GM21529 (cell line): Measurements from ENCODE around the gene JMJD1C.
A peak's percentile ranks its signal among the peaks of the same experiment; 100 is the strongest.

Source experiments
- ATAC-seq: cut with Tn5 transposase; IDR thresholded peaks from one replicate; pipeline ENCODE4 v1.9.1; 2021; ENCODE audit not compliant: unreplicated experiment

The JMJD1C gene

GRCh38 chr10:63143987-63144386, 321.8 kb downstream of the JMJD1C start:
- ATAC-seq: no peak

GRCh38 chr10:63142136-63142535, 323.6 kb downstream of the JMJD1C start:
- no peak for ATAC-seq

DNA sequence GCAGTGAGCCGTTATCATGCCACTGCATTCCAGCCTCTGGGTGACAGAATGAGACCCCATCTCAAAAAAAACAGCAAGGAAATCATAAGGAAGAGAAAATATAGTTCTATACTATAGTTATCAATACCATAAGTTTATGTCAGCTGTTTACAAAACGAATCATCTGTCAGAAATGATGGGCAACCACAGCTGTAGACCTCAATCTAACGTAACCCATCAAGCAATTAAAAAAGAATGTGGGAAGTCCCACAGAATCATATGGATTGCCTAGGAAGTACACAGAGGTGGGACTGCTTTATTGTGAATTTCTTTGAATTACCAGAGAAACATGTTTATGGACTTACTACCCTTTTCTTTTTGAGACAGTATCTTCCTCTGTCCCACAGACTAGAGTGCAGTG, 325.7 kb downstream of the JMJD1C start:
- ATAC-seq: no peak

- no peak for ATAC-seq
Measured at GRCh38 chr10:63137306-63137705, 328.5 kb downstream of the JMJD1C start.

DNA sequence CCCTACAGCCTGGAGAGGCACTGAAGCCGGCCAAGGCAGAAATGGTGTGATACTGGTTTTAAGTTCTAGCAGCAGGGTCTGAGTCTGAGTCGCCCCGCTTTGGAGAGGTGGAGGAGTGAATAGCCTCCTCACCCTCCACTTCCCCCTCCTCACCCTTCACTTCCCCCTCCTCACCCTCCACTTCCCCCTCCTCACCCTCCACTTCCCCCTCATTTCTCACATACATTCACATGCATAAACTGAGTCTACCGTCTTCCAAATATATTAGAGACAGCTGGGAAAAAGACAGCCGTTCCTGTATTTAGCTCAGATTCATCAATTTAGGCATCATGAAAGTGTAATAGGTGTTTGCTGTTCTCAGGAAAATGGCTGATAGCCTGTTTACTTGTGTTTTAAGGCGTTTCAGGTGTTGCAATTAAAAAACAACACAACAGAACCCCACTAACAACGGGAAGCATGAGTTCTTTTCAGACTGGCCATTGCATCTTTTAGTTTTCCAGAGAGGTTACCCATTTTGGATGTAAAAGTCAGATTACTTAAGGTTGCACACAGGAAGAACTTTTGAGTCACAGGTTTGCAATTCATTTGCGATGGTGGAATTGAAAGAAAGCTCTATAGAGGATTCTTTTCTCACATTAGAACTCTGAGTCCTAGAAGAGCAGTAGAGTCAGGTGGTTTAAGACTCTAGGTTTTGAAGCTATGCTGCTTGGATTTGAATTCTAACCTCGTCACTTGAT, 331.8 kb downstream of the JMJD1C start:
- no peak for ATAC-seq

- ATAC-seq: peak; percentile 95
Measured at GRCh38 chr10:63133056-63133820, 332.5 kb downstream of the JMJD1C start, which contains the start of gene NRBF2. Gene NRBF2, plus strand, starts transcription at chr10:63133328. Its CDS starts 143 bp downstream, at chr10:63133471.

- ATAC-seq: no peak
Measured at GRCh38 chr10:63132651-63133055, 333.1 kb downstream of the JMJD1C start.

GRCh38 chr10:63129888-63130287, 335.9 kb downstream of the JMJD1C start:
- no peak for ATAC-seq

- ATAC-seq: no peak
Measured at GRCh38 chr10:63128443-63128842, 337.3 kb downstream of the JMJD1C start.

DNA sequence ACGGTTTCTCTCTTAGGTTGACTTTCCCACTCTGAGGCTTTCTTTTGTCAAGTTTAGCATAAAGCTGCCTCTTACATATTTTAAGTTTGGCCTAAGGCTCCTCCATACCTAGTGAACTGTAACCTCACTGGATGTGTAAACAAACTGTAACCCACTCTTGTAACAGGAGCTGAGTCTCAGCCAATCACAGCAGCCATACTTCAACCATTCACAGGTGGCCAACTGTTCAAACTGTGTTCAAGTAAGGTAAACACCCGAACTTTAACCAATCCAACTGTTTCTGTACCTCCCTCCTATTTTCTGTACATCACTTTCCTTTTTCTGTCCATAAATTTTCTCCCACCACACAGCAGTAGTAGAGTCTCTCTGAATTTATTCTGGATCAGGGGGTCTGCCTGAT, 340.3 kb downstream of the JMJD1C start:
- ATAC-seq: no peak

DNA sequence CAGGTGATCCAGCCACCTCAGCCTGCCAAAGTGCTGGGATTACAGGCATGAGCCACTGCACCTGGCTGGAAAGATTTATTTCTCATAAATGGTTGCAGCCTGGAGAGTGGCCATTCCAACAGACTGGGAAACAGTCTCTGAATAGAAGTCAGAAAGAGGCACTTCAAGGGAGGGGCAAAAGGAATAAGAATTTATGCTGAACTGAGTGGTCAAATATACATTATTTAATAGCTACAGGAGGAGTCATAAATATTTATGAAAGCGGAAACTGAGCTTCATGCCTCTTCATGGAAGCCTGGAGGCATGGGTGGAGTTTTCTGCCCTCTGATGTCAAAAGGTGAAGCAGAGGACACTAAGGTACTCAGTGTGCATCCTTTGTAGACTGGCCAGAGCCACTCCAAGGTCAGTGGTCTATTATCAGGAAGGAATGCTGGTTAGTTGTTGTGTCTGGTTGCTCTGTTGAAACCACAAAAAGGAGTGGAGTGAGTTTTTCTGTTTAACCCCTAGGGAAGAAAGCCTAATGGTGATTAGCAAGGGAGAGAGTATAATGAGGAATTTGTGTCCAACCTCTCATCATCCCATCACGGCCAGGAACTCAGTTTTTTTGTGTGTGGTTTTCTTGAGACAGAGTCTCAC, 341.9 kb downstream of the JMJD1C start:
- no peak for ATAC-seq

DNA sequence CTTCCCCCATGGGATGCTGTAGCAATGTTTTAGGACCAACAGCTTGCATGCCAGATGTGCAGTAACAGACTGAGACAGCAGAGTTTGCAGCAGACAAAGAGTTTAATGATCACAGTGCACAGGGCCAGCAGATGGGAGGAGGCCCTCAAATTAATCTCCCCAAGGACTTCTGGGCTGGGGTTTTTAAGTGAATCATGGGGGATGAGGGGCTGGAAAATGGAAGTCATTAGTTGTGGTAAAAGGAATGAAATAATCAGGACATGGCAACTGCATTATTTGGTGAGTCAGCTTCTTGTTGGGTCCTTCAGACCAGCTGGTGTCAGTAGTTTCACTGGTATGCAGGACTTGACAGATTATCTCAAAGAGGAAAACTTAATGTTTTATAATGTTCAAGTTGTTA, 345.2 kb downstream of the JMJD1C start:
- no peak for ATAC-seq

- ATAC-seq: no peak
Measured at GRCh38 chr10:63119041-63119440, 346.7 kb downstream of the JMJD1C start.
